ENCODE results near the gene USP30.
A peak's percentile ranks its signal among the peaks of the same experiment; 100 is the strongest.

USP30 gene

DNA sequence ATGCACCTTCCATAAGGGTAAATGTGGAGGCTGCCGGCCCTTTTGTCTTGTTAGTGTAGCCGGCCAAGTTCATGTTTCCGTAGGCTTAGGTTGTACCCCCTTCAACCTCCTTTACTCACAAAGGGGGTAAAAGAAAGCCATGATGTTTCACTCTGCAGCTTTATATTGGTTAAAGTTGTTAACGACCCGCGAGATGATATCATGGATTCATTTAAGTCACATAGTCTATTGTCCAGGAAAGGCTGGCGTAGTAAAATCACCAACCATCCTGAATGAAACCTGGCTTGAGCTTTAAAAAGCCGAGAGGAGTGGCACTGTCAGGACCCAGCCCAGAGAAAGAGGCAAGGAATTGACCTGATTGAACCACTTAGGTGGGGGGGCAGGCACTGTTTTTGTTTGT is 46.3 kb downstream of the USP30 start:
- DNase-seq = no peak

DNA sequence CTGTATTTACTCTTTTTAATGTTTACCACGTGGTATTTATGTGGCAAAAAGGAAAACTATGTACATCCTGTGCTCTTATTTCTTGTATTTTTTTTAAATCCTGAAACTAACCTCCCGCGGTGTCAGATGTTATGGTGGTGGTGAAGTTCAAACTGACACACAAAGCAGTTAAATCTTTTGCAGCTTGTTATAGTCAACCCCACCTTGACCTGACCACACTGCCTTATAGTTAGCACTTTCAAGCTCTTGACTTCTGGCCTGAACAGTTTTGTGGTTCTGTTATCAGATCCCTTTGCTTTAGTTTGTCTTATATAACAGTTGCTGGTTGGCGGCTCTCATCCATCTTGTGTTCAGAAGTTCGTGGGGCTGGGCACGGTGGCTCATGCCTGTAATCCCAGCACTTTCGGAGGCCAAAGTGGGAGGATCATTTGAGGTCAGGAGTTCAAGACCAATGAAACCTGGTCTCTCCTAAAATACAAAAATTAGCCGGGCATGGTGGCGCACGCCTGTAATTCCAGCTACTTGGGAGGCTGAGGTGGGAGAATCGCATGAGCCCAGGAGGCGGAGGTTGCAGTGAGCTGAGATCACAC is 47.1 kb downstream of the USP30 start:
- DNase-seq = no peak

DNA sequence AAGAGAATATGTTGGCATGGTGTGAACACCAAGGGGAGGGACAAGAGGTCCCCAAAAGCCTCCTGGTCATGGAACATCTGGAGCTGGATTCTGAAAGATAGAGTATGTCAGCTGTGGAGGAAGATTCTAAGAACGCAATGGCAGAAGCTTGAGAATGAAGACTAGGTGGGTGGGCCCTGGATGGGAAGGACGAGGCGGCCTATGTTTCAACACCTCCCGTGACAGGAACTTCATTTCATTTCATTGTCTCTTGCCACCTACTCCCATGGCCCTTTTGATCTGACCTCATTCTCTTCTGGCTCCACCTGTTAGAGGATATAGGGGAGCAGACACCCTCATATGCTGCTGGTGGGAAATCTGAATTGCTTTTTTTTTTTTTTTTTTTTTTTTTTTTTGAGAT is 48.4 kb downstream of the USP30 start:
- DNase-seq = no peak

DNA sequence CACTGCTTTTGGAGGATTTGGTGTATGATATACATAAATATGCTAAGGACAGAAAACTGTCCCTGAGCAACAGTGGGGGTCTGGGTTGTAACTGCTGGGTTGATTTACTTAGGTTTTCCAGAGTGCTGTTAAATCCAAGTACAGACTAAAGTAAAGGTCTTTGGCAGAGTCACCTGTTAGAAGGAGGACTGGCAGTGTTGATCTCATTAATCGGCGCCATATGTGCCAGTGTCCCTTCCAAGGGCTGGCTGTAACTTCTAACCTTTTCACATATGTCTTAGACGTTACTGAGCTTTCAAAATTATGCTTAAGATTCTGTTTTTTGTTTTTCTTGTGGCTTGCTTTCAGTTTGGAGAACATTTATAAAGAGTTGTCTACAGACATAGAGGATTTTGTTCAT is 50.1 kb downstream of the USP30 start:
- DNase-seq = no peak

DNA sequence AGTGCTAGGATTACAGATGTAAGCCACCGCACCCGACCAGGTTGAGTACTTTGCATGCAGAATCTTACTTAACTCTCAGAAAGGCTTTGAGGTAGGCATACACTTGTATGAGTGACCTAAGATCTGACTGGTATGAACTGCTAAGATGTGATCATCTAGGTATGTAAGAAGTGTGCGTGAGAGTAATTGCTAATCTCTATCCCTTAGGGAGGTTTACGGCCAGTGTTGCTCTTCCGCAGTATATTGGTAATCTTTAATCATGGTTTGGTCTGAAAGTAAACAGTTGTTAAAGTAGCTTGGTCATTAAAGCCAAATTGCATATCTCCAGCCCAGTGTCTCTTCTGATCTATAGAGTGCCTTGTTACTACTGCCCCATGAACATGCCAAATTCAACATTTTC is 52.8 kb downstream of the USP30 start:
- DNase-seq = no peak

DNA sequence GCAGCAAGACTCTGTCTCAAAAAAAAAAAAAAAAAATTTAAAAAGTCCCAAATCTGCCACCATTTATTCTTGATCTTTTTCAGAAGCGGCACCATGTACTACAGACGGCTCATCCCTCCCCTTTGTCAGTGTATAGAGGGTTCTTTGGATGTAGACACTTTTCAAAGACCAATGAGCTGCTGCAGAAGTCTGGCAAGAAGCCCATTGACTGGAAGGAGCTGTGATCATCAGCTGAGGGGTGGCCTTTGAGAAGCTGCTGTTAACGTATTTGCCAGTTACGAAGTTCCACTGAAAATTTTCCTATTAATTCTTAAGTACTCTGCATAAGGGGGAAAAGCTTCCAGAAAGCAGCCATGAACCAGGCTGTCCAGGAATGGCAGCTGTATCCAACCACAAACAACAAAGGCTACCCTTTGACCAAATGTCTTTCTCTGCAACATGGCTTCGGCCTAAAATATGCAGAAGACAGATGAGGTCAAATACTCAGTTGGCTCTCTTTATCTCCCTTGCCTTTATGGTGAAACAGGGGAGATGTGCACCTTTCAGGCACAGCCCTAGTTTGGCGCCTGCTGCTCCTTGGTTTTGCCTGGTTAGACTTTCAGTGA is 57.5 kb downstream of the USP30 start:
- DNase-seq = no peak

DNA sequence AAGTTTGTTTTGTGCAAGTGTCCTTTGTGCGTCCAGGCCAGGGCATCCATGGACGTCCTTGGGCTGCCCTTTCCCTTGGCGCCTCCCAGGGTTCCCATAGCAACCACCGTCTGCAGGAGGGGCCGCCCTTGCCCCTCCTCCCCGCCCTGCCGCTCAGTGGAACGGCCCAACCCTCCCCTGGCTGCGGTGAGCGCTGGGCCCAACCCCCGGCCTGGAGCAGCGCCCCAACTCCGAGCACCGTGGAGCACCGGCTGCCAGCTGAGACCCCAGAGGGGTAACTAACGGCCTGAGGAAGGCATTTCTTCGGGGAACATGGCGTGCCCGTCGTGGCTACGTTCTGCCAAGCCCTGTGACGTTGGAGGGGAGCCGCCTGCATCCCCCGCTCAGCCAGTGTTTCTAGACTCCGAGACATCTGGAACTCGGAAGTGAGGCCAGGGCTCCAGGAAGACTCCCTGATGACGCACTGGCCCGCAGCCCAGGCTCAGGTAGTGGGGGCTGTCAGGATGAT is 58.7 kb downstream of the USP30 start:
- peak; percentile 38 for DNase-seq

DNA sequence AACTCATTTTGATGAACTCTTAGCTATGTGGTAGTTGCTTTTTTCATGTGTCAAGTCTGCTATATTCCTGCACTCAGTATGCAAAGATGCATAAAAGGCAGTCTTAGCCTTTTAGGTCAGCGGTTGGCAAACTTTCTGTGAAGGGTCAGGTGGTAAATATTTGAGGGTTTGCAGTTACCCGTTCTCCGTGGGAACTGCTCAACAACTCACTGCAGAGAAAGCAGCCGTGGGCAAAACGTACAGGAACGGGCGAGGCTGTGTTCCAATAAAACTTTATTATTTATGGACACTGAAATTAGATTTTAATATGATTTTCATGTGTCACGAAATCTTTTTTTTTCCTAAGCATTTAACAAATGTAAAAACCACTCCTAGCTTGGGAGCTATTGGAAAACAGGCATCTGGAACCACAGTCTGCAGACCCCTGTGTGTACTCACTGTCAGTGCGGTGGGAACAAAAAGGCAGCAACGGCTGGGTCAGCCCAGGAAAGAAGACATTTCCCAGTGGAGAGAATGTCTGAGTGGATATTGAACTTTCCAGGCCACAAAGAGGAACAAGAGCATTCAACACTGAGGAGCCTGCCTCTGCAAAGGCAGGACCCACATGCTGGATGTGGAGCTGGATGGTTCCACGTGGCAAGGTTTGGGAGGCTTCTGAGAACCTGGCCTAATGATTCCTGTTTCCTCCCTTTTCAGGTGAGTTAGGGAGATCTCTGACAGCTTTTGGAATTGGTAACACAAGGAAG is 60.5 kb downstream of the USP30 start:
- no peak for DNase-seq

DNA sequence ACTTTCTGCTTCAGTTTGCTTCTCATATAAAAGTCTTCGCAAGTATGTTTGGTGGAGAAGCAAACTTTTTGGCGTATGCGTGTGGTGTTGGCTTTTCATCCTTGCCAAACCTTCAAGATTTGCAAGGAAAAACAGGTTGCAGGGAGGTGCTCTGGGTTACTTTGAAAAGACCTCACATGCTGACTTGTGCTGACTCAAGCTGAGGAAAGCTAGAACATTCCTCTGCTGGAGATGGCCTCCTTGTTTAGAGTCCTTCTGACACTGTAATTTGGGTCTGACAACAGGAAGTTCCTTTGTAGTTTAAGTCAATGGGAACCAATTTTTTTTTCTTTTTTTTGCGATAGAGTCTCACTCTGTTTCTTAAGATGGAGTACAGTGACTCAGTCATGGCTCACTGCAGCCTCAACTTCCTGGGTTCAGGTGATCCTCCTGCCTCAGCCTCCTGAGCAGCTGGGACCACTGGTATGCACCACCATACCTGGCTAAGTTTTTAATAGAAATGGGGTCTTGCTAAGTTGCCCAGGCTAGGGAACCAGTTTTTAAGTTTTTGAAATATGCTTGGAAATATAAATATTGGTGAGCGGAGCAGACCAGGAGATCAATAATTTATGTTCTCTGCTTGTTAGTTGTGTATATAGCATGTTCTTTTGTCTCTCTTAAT is 61.4 kb downstream of the USP30 start:
- no peak for DNase-seq

DNA sequence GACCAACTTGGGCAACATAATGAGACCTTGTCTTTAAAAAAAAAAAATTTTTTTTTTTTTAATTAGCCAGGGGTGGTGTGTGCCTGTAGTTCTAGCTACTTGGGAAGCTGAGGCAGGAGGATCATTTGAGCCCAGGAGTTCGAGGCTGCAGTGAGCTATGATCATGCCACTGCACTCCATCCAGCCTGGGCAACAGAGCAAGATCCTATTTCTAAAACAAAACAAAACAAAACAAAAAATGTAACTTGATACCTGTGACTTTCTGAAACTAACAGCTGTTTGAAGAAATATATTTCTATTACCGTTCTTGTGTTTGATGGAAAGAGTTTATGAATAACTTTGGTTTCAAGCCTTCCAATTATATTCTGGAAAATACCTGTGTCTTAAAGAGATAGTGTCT is 62.3 kb downstream of the USP30 start:
- no peak for DNase-seq

DNA sequence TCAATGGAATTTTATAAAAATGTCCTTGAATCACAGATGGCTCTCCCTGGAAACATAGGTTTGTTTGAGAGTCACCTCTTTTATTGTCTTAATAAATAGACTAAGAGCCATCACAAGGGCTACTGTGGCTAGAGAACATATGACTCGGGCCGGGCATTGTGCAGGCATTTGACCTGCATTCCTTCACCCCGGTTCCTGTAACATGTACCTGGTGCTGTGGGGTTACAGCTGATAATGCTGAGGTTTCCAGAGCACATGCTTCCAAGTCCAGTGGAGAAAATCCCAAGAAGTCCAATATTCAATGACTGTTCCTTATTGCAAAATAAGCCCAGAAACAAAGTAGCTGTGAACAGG is 63.0 kb downstream of the USP30 start:
- no peak for DNase-seq

DNA sequence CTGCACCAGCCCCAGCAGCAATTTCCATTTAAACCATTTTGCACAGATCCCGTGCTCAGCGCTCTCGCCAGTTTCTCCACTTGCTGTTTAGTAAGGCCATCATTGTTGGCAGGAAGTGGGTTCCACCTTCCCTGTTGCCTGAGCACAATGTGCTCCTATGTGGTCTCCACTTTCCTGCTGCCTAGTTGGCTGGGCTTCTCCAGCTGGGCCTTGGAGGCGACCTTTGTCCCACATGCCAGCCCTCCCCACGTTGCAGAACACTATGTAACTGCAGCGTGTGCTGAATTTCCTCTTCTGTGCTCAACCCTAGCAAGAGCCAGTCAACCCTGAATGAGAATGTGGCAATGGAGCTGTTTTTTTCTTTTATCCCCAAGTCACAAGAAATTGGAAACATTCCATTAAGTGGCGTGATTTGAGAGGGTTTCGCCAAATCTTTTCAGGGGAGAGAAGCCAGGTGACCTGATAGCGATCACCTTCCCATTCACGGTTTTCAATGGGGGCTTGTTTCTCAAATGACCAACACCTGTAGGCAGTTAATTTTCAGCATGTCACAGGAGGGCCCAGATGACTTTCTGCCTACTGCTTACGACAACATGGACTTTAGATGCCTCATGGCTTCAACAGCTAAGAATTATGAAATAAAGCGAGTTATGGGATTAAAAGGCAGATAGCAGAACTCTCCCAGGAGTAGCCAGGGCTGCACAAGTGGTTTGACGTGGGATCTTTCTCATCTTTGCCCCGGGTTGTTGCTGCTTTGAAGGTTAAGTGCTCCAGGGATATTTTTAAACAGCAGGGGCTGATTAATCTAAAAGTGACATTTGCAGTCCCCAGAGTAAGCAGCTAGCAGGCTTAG is 63.6 kb downstream of the USP30 start, which contains the start of gene ACACB:
Gene ACACB, plus strand, starts transcription at position 830 of the 853 bp plus-strand sequence. CDS start 22,819 bp downstream, outside the sequence.
- DNase-seq = no peak

DNA sequence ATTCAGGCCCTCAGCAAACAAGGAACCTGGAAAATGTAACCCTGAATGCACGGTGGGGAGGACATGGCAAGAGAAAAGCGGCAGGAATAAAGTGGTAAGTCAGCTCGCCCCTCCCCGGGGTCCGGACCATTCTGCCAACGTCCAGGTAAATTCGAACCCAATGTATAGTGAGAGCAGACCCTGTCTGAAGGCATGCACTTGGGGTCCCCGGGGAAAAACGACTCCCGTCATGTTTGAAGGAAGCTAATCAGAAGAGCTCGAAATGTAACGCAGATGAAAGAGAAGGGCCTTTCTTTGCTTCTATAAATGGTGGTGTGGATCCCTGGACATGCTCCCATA is 64.2 kb downstream of the USP30 start:
- no peak for DNase-seq

DNA sequence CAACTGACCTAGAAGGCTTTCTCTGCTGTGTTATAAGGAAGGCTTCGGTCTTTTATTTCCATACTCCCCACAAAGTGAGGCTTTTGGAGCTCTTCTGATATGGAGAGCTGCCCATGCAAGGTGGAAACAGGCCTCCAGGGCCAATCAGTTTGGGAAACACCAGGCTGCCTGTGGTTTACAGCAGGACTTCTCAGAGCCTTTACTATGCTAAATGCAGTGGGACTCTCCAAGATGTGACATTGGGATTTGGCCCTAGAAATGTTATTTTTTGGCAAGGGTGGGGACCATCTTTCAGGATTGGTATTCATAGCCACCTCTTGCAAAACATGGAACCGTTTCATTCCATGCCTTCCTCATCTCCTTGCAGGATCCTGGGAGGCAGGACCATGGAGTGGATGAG is 67.7 kb downstream of the USP30 start:
- no peak for DNase-seq

DNA sequence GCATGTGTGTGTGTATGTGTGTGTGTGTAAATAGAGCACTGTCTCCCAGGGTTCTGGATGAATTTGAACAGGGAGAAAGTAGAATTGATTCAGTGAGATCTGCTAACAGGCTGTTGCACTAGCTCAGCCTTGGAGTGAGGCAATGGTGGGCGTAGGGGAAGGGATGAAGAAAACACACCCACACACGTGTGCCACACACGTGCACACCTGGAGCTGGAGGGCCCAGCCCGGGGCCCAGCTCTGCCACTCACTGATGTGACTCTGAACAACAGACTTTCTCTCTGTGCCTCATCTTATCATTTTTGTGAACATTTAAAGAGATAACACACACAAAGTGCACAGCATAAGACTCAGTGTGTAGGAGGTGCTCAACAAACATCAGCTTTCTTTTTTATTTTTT is 68.2 kb downstream of the USP30 start:
- DNase-seq = no peak

DNA sequence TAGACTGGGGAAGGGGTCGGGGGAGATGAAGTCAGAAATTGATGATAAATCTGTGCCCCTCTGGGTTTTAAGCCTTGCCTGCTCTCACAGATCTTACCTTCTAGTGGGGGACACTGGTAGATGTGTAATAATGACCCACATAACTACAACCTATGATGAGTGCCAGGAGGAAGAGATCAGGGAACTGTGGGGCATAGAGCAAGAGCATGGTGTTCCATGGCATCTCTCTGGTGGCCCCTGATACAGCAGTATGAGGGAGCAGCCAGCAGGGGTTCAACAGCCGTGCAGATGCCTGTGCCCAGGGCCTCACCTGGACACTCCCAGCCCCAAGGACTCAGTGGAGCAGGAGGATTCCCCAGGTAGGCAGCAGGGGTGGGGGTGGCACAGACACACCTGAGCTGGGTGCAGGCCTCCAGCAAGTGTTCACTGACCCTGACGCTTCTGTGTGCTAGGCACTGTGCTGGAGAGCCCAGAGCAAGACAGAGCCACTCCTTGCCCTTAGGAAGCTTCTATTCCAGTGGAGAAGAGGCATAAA is 69.0 kb downstream of the USP30 start:
- DNase-seq = no peak

DNA sequence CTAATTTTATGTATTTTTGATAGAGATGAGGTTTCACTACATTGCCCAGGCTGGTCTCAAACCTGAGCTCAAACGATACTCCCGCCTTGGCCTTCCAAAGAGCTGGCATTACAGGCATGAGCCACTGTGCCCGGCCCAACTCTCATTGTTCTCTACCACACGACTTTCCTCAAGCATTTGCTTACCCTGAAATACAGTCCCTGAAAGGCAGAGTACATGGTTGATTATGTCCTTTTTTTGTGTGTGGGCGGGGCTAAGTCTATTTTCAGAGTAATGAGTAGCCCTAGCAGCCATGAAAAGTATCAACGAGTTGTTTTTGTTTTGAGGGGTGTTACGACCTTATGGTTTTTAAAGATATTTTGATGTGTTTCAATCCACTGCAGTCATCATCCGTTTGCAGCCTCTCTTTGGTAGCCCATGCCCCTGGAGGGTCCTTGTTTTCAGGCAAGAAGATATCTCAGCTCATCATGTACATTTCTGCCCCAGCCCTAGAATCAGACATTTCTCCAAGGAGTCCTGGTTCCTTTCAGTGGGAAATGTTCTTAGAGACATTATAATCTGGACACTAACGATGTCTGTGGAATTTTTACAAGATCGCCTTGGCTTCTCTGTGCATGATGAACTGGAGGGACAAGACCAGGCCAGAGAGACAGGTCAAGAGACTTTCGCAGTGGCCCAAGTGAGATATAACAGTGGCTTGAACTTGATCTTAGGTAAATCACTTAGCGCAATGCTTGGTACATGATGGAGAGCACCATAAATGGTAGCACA is 72.7 kb downstream of the USP30 start:
- no peak for DNase-seq

DNA sequence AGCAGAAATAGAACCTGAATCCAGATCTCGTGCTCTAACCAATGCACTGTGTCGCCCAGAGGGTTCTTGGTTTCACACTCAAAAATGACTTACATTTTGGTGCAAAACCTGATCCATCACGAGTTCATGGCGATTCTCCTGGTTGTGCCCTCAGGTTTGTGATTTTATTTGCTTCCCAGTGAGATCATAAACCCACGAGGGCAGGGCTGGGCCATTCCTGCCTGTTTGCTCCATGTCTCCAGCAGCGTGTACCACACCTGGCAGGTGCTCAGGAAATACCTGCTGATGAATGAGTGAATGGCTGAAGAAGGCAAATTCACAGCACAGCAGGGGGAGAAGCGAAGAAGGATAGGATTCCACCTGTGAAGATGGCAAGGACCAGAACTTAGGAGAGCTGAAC is 73.4 kb downstream of the USP30 start:
- DNase-seq = no peak

DNA sequence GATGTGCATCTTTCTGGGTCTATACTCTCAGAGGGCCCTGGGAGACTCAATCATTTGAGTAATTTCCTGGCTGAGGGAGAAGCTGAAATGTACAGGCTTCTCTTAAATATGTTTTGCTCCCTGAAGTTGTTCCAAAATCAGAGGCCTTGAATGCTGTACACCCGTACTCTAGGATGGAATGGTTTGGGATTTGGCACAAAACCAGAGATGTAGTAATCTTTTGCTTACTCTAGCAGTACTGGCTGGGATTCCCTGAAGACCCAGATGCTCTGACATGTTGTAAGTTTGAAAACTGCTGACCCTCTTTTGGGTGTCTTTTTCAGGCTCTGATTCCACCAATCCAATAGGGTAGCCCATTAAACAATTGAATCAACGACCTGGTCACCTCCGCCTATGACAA is 74.4 kb downstream of the USP30 start:
- no peak for DNase-seq

DNA sequence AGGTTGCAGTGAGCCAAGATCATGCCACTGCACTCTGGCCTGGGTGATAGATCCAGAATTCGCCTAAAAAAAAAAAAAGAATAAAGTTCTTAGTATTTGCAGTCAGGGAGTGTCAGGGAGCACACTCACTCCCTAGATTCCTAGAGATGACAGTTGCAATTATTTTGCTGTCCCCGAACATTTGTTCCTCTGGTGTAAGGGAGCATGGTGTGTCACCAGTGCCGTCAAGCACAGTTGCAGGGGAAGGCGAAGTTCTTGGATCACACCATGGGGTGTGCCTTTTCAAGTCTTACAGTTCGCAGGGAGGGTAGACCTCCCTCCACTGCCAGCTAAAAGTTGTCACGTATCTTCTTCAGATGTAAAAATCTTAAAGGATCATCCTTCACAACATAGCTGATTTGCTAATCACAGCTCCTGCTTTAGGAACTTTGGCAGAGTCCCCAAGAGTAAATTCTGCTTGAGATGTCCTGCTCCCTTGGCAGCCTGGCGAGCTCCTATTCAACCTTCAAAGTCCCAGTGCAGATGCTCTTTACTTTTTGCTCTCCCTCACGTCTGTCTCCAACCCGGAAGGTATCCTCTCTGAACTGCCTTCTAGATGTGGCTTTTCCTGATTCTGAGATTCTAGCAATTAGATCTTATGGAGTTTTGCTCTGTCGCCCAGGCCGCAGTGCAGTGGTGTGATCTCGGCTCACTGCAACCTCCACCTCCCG is 75.3 kb downstream of the USP30 start:
- no peak for DNase-seq

Measured in activated effector memory CD4-positive, alpha-beta T cell treated with Interleukin-2 at 50 U/mL for 16 hours (primary cell).